Measurements from ENCODE around the gene SELL.

DNA sequence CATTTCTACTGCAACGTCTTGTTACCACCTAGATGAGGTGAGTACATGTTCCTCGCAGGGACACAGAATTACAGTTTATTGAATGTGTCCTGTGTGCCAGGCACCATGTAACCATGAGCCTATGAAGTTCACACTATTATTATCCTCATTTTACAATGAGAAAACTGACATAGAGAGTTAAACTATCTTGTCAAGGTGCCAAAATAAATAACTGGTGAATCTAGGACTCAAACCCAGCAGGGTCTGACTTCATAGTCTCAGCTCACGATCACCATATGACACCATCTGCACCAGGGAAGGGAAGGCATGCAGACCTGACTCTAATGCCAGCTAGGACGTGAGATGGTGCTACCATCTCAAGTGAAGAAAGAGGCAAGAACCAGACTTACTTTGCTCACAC lies 20.0 kb upstream of the SELL start:
- TF ChIP-seq, protein P1, sequence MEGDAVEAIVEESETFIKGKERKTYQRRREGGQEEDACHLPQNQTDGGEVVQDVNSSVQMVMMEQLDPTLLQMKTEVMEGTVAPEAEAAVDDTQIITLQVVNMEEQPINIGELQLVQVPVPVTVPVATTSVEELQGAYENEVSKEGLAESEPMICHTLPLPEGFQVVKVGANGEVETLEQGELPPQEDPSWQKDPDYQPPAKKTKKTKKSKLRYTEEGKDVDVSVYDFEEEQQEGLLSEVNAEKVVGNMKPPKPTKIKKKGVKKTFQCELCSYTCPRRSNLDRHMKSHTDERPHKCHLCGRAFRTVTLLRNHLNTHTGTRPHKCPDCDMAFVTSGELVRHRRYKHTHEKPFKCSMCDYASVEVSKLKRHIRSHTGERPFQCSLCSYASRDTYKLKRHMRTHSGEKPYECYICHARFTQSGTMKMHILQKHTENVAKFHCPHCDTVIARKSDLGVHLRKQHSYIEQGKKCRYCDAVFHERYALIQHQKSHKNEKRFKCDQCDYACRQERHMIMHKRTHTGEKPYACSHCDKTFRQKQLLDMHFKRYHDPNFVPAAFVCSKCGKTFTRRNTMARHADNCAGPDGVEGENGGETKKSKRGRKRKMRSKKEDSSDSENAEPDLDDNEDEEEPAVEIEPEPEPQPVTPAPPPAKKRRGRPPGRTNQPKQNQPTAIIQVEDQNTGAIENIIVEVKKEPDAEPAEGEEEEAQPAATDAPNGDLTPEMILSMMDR (optimal IDR thresholded peaks at IDR 0.05 in 1 of 3, IDR thresholded peaks at IDR 0.05 in 1 of 3, conservative IDR thresholded peaks at IDR 0.05 in 1 of 3; ENCODE audit: extremely low read depth in 1 of 3, insufficient read depth in 2 of 3, low read length in 3 of 3) = no peak
- TF ChIP-seq EZH2 (IDR thresholded peaks at IDR 0.05; ENCODE audit: low read length) = no peak

Data from keratinocyte (primary cell).